HL-60/S4 treated with retinoic acid at 250 ng/mL for 4 days and 3 days (cell line): Measurements from ENCODE around the gene TRIM67.
"Not testable (repeated sequence)": the region's sequence is repeated elsewhere in the genome, so short reads cannot be mapped to it uniquely, and the experiment has no call there.

Experiments used
- in situ Hi-C: fragments of 300-500 bp; cut with MboI; formaldehyde crosslinking; loops from 2 replicates; pipeline ENCODE4 v1.7.0; 2022; ENCODE audit warnings: low sequenced_read_pairs

TRIM67 gene

GRCh38 chr1:231157311-231157710 is 4.5 kb upstream of the TRIM67 start:
- in situ Hi-C loops: no loop called here

- in situ Hi-C loops: not testable (repeated sequence)
Measured at GRCh38 chr1:231158141-231158540, 3.7 kb upstream of the TRIM67 start.

- in situ Hi-C loops: no loop called here
Measured at GRCh38 chr1:231159202-231159962, 2.5 kb upstream of the TRIM67 start.

- in situ Hi-C loops: no loop called here
Measured at GRCh38 chr1:231159963-231160761, 1.7 kb upstream of the TRIM67 start.

GRCh38 chr1:231160895-231161666 is 777 bp upstream of the TRIM67 start:
- in situ Hi-C loops: no loop called here

GRCh38 chr1:231162297-231162969 is 575 bp downstream of the TRIM67 start:
- in situ Hi-C loops: no loop called here

- in situ Hi-C loops: no loop called here
Measured at GRCh38 chr1:231162970-231163829, 1.3 kb downstream of the TRIM67 start.

- in situ Hi-C loops: no loop called here
Measured at GRCh38 chr1:231163830-231164427, 2.1 kb downstream of the TRIM67 start.

GRCh38 chr1:231165371-231165770 is 3.5 kb downstream of the TRIM67 start:
- in situ Hi-C loops: no loop called here

- in situ Hi-C loops: no loop called here
Measured at GRCh38 chr1:231166398-231166797, 4.5 kb downstream of the TRIM67 start.

- in situ Hi-C loops: no loop called here
Measured at GRCh38 chr1:231170875-231171274, 9.0 kb downstream of the TRIM67 start.

- in situ Hi-C loops: no loop called here
Measured at GRCh38 chr1:231171623-231172197, 9.9 kb downstream of the TRIM67 start.

- in situ Hi-C loops: no loop called here
Measured at GRCh38 chr1:231172411-231172810, 10.6 kb downstream of the TRIM67 start.

- in situ Hi-C loops: no loop called here
Measured at GRCh38 chr1:231176421-231176820, 14.6 kb downstream of the TRIM67 start.

- in situ Hi-C loops: no loop called here
Measured at GRCh38 chr1:231177226-231177625, 15.4 kb downstream of the TRIM67 start.

- in situ Hi-C loops: no loop called here
Measured at GRCh38 chr1:231177936-231178335, 16.1 kb downstream of the TRIM67 start.

- in situ Hi-C loops: no loop called here
Measured at GRCh38 chr1:231178970-231179369, 17.1 kb downstream of the TRIM67 start.

- in situ Hi-C loops: no loop called here
Measured at GRCh38 chr1:231180034-231180433, 18.2 kb downstream of the TRIM67 start.

GRCh38 chr1:231181271-231181670 is 19.4 kb downstream of the TRIM67 start:
- in situ Hi-C loops: no loop called here
